DMS 273 (cell line): ENCODE results near the gene ILKAP.

Experiments used
- DNase-seq: peaks from one replicate; lab custom pipeline; 2025; ENCODE audit not compliant: unreplicated experiment; lab: John Stamatoyannopoulos, UW

The ILKAP gene

GRCh38 chr2:238237431-238238135 lies 34.1 kb upstream of the ILKAP start:
- peak; percentile 28 for DNase-seq

DNA sequence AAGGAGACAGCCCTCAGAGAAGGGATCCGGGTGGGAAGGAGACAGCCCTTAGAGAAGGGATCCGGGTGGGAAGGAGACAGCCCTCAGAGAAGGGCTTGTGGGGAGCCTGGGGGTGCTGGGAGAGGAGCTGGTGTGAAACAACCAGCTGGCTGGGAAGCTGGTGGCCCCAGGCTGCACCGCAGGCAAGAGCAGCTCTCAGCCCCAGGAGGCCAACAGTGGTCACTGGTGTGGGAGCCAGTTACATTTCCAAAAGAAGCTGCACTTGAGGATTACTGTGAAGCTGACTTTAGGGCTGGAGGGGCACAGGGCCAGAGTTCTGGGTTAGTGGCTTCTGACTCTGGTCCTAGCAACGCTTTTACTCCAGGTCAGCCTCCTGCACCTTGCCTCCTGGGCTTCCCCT lies 33.1 kb upstream of the ILKAP start:
- no peak for DNase-seq

GRCh38 chr2:238235856-238236255 lies 32.4 kb upstream of the ILKAP start:
- DNase-seq, result no peak

DNA sequence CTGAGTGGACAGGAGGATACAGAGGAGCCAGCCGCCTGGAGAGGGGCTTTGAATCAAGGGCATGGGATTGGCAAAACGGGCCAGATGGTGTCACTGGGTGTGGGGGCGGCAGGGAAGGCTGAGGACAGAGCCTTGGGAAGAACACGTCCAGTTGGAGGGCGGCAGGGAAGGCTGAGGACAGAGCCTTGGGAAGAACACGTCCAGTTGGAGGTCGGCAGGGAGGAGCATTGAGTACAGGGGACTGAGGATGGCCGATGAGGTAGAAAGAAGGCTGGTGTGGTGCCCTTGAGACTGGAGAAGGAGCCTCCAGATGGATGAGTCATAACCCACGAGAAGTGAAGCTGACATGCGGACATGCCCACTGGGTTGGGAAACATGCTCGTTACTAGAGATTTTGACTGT lies 31.8 kb upstream of the ILKAP start:
- peak; percentile 53 for DNase-seq

GRCh38 chr2:238233625-238234024 lies 30.1 kb upstream of the ILKAP start:
- DNase-seq, result no peak

DNA sequence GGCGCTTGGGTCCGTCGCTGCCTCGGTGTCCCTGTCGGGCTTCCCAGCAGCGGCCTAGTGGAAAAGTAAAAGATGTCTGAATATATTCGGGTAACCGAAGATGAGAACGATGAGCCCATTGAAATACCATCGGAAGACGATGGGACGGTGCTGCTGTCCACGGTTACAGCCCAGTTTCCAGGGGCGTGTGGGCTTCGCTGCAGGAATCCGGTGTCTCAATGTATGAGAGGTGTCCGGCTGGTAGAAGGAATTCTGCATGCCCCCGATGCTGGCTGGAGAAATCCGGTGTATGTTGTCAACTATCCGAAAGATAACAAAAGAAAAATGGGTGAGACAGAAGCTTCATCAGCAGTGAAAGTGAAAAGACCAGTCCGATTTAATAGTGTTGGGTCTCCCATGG lies 28.3 kb upstream of the ILKAP start:
- DNase-seq, result no peak

DNA sequence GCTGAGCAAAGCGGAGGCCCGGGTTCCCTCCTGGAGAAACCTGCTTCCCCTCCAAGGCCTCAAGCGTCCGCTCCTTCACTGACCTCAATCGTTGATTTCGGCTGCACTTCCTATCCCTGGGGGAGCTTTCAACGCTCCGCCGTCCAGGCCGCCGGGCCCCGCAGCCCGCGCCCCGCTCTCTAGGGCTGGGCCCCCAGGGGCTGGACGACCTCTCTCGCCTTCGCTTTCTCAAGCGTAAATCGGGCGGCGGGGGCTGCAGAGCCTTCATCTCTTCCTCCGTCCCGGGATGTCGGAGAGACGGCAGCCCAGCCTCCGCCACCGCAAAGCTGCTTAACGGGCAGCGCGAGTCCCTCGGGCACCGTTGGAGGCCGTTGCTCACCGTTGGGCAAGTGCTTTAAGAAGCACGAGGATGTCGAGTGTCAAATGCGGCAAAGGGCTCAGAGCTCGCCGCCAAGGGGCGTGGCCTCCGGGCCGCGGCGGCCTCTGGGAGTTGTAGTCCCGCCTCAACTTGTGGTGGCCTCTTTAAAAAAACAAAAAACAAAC lies 27.8 kb upstream of the ILKAP start:
- DNase-seq, result no peak

DNA sequence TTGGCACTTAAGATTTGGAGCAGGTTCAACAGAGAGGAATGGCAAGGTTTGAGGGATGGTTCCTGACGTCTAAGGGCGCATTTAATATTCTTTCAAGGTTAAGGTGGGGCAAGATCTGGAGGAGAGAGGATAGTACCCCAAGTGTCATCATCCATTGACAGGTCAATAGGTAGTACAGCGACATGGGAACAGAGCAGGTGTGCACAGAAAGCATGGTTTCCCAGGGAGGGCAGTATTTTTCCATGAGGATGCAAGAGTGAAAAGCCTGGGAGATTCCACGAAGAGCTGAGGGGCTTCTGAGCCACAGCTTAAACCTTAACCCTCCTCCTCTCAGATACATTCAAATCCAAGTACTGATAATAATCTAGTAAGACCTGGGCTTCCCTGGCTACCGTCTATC lies 27.2 kb upstream of the ILKAP start:
- DNase-seq, result no peak

- DNase-seq, result peak; percentile 21
Measured at GRCh38 chr2:238228700-238229099, 25.2 kb upstream of the ILKAP start.

DNA sequence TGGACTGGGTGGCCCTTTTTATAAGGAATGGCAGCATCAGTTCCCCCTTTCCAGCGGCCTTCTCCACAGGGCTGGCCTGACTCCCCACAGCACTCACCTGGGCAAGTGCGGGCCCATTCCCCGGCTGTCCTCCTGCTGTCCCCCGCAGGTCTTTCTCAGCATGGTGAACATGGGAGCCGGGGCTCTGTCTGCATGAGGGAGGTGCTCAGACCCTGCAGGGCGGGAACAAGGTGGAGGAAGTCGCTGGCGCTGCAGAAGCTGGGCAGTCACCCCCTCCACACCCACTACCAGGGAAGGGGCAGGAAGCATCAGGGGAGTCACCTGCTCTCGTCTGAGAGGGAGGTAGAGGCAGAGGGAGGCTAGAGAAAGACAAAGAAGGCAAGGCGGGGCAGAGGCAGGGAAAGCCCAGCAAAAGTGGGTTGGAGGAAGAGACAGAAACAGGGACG lies 24.1 kb upstream of the ILKAP start:
- DNase-seq, result no peak

DNA sequence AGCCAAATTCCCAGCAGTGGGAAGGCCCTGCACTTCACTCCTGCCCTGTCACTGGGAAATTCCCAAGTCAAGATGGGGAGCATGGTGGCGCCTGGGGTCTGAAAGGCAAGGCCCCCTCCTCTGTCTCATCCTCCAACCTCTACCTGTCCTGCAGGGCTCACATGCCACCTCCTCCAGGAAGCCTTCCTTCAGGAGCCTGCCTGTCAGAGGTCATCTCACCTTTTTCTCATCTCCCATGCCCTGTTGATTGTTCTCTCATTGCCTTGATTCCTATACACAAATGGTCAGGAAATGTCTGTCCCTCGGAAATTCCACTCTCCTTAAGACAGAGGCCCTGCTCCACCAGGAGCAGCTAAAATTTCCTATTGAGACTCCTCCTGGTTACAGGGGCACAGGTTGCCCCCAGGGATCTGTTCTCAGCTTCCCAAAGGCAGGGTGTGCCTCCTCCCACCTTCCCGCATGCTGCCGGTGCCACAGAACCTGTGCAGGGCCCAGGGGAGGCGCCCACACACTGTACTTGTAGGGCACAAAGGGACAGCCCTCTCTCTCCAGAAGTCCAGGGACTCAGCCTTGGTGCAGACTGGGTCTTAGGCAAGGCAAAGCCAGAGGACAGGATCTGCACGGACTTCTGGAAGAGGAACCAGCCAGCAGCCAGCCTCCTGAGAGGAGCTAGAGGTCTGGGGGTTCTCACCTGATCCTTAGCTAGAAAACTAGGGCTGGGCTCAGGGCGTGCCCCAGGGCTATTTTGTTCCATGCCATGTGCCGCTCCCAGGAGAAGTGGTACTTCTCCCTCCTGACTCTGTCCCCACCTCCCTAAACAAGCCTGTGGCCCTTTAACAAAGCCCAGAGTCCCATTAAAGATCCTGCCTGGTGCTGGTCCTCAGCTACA lies 23.4 kb upstream of the ILKAP start:
- no peak for DNase-seq

GRCh38 chr2:238225911-238226697 lies 22.6 kb upstream of the ILKAP start:
- peak; percentile 20 for DNase-seq

DNA sequence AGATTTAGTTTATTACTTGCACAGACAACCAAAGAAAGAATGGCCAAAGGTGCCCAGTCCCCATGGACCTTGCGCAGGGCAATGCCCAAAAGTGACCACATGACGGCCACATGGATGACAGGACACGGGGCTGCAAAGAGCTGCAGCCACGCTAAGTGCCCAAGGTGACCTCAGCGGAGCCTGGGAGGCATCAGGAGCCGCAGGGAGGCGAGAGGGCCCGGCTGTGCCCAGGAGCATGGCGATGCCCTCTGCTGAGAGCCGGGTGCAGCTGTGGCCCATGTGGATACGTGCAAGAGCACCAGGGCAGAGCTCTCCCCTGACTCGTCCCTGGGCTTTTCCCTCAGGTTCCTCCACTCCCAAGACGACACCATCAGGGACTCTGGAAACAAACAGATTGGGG lies 21.6 kb upstream of the ILKAP start:
- DNase-seq, result no peak

DNA sequence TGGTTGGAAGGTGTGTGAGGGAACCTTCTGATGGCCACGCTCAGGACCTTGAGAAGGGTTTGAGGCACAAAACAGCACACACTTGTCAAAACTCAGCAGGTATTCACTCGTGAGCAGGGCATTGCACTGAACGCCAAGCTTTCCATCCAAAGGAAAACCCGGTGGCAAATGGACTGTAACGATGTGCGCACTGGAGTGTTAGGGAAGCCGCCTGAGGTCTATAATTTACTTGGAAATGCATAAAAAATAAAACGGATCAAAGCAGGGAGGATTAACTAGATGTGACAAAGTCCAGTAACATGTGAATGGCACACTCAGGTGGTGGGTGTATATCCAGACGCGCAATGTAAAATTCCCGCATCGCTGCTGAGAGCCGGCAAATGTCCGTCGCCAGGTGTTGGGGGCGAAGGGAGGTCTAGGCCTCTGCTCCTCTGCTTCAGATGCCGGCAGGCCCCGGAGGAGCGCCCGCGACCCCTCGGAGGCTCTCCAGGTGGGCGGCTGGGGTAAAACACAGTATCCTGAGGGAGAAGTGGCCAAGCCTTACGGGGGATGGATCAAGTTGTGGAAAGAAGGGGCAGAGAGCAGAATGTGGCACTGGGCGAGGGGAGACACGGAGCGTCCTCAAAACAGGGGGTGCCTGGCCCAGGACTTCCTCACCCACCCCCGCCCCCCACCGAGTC lies 21.0 kb upstream of the ILKAP start:
- DNase-seq, result no peak

DNA sequence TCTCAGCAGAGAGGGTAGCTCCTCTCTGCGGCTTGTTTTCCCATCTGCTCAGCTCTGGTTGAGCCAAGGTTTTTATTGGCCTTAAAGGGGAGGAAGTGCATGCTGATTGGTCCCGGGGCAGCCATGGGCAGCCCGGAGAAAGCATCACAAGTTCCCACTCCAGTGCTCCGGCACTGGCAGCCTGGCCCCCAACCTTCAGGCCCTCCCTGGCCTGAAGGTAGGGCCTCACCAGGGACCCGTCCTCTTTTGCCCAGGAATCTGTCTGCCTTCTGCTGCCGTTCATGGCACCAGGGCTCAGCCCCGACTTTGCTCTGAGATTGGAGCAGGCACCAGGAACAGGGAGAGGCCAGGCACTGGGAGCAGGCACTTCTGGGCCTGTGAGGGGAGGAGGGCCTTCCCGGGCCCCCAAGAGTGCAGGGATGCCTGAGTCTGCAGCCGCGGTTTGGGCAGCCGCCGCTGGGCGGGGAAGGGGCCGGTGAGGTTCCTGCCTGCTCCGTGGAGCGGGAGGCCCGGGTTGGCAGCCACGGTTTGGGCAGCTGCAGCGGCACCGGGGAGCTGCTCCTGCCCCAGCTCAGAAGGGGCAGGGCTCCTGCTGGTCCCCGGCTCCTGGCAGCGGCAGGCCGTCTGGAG lies 17.5 kb upstream of the ILKAP start:
- peak; percentile 91 for DNase-seq

GRCh38 chr2:238220274-238220891 lies 16.9 kb upstream of the ILKAP start:
- DNase-seq, result no peak

- DNase-seq, result peak; percentile 90
Measured at GRCh38 chr2:238216651-238217184, 13.2 kb upstream of the ILKAP start.

DNA sequence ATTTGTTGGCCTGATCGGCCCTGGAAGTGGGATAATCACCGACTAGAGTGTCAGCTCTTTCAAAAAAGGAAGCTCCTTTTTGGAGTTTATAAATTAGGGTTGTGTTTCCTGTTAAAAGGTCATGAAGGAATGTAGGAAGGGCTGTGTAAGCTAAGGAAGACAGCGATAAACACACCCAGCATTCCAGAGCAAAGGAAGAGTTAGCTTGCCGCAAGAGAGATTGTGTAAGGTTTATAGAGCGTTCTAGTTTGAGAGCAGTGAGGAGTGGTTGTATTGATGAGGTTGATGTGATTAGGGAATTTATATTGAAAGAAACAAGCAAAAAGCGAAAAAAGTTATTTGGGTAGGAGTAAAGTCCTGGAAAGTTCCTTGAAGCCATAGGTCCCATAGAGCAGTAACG lies 3.5 kb upstream of the ILKAP start:
- no peak for DNase-seq

- no peak for DNase-seq
Measured at GRCh38 chr2:238203973-238204683, 633 bp upstream of the ILKAP start.
